ENCODE measurements around the gene NRXN3. TPM values are rescaled to one million over a fixed set of nuclear protein-coding genes. Genes with fewer than 3 reads are reported as not detected.
"Not testable (repeated sequence)": the region's sequence is repeated elsewhere in the genome, so short reads cannot be mapped to it uniquely, and the experiment has no call there.

The NRXN3 gene
- polyA plus RNA-seq, 1 donor from 2014 or later = not detected

DNA sequence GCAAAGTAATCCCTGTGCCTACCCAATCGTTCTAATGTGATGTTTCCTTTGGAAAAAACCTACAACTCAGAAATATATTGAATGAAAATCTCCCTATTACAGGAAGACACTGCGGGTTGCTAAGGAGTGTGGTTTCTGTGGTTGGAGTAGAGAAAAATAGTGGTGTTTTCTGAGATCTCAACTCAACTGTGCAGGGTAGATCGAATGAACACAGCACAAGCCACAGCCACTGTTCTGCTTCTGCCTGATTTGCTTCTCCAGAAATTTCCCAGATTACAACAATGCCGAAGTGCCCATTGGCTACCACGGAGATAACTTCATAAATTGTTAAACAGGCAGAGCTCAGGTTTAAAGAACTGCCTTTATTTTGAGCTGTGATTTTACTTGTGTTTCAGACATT lies 1560.8 kb downstream of the NRXN3 start:
- Mint-ChIP-seq H3K9me3 (peaks cover 0 to 2% (median 0%) of the 10 kb centered on the region in 3 donors), H3K4me1 (no peaks in the 10 kb centered on the region), H3K27me3 (no peaks in the 10 kb centered on the region), H3K36me3 (no peaks in the 10 kb centered on the region), H3K4me3 (no peak overlapping the region), H3K27ac (no peak overlapping the region)

GRCh38 chr14:79732911-79733655 lies 1562.9 kb downstream of the NRXN3 start:
- no peak overlapping the region for H3K27ac Mint-ChIP-seq
- H3K4me1 Mint-ChIP-seq = no peaks in the 10 kb centered on the region
- H3K9me3 Mint-ChIP-seq = peaks cover 0 to 11% (median 3%) of the 10 kb centered on the region in 3 donors
- no peaks in the 10 kb centered on the region for H3K27me3 Mint-ChIP-seq
- no peaks in the 10 kb centered on the region for H3K36me3 Mint-ChIP-seq
- no peak overlapping the region for H3K4me3 Mint-ChIP-seq

GRCh38 chr14:79734151-79734550 lies 1564.0 kb downstream of the NRXN3 start:
- H3K4me3 Mint-ChIP-seq = no peak overlapping the region
- H3K27ac Mint-ChIP-seq = no peak overlapping the region
- peaks cover 0 to 15% (median 7%) of the 10 kb centered on the region in 3 donors for H3K9me3 Mint-ChIP-seq
- no peaks in the 10 kb centered on the region for H3K27me3 Mint-ChIP-seq
- H3K4me1 Mint-ChIP-seq = no peaks in the 10 kb centered on the region
- no peaks in the 10 kb centered on the region for H3K36me3 Mint-ChIP-seq

DNA sequence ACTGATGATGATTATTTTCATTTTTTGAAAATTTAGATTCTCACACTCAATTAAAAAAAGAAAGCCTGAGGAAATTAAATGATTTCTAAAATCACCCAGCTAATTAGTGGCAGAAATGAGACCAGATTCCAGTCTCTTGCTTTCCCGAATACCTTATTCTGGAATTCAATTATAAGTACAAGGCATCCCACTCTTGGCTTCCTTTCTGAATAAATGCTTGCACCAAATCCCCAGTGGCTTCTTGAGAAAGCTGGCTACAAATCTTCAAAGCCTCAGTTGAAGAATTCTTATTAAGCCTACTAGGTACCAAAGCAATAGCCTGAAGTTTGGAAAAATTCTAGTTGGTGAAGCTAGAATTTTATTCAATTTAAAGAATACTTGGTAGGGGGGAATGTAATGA lies 1564.5 kb downstream of the NRXN3 start:
- Mint-ChIP-seq H3K4me1 (no peaks in the 10 kb centered on the region), H3K9me3 (peaks cover 0 to 15% (median 8%) of the 10 kb centered on the region in 3 donors), H3K4me3 (no peak overlapping the region), H3K27me3 (no peaks in the 10 kb centered on the region), H3K36me3 (no peaks in the 10 kb centered on the region), H3K27ac (no peak overlapping the region)

GRCh38 chr14:79735121-79735520 lies 1564.9 kb downstream of the NRXN3 start:
- Mint-ChIP-seq H3K9me3 (peaks cover 0 to 17% (median 12%) of the 10 kb centered on the region in 3 donors), H3K36me3 (no peaks in the 10 kb centered on the region), H3K27ac (no peak overlapping the region), H3K4me3 (no peak overlapping the region), H3K4me1 (no peaks in the 10 kb centered on the region), H3K27me3 (no peaks in the 10 kb centered on the region)

- H3K27me3 Mint-ChIP-seq = no peaks in the 10 kb centered on the region
- no peaks in the 10 kb centered on the region for H3K36me3 Mint-ChIP-seq
- no peak overlapping the region for H3K4me3 Mint-ChIP-seq
- peaks cover 0 to 17% (median 16%) of the 10 kb centered on the region in 3 donors for H3K9me3 Mint-ChIP-seq
- H3K4me1 Mint-ChIP-seq = no peaks in the 10 kb centered on the region
- no peak overlapping the region for H3K27ac Mint-ChIP-seq
These were observed 1570.0 kb downstream of the NRXN3 start for GRCh38 chr14:79740066-79740601.

GRCh38 chr14:79742142-79742541 lies 1572.0 kb downstream of the NRXN3 start:
- no peaks in the 10 kb centered on the region for H3K36me3 Mint-ChIP-seq
- H3K4me3 Mint-ChIP-seq = peak overlapping the region in 1 of 4 donors; percentile 1
- H3K9me3 Mint-ChIP-seq = peaks cover 2 to 16% (median 10%) of the 10 kb centered on the region in 3 donors
- no peaks in the 10 kb centered on the region for H3K4me1 Mint-ChIP-seq
- no peaks in the 10 kb centered on the region for H3K27me3 Mint-ChIP-seq
- H3K27ac Mint-ChIP-seq = no peak overlapping the region

DNA sequence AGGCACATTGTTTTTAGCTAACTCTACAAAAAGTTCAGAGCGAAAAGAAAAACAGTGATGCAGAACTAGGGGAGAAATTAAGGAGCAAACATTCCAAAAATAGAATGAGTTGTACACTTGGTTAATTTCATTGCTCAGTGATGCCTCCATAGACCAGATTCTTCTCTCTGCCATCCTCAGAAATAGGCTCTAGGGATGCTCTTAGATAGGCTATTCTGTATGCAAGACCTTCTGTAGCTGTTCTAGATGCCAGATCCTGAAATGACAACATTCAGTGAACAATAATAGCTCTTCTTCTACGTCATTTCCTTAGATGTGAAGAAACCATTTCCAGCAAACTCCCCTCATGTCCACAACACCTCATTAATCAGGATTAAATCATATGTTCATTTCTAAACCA lies 1574.9 kb downstream of the NRXN3 start:
- H3K4me3 Mint-ChIP-seq = no peak overlapping the region
- no peak overlapping the region for H3K27ac Mint-ChIP-seq
- H3K36me3 Mint-ChIP-seq = no peaks in the 10 kb centered on the region
- peaks cover 2 to 16% (median 3%) of the 10 kb centered on the region in 3 donors for H3K9me3 Mint-ChIP-seq
- H3K27me3 Mint-ChIP-seq = no peaks in the 10 kb centered on the region
- H3K4me1 Mint-ChIP-seq = peaks cover 0 to 1% (median 0%) of the 10 kb centered on the region in 3 donors

DNA sequence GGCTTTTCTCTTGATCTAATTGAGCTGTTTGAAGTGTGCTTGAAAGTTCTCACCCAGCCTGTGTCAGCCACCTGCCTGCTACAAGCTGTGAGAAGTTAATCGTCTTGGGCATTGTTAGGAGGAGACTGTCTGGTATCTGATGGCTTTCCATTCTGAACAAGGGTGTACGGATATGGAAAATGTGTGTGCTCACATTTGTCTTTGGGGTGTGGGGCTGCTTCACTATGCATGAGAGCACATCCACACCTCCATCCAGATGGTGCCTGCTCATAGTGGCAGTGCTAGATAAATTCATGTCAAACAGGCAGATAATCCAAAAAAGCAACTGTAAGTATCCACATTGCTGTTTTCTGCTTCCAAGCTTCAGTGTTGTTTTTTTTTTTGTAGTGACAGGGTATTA lies 1578.9 kb downstream of the NRXN3 start:
- no peaks in the 10 kb centered on the region for H3K27me3 Mint-ChIP-seq
- H3K4me1 Mint-ChIP-seq = peaks cover 0 to 1% (median 0%) of the 10 kb centered on the region in 3 donors
- no peak overlapping the region for H3K27ac Mint-ChIP-seq
- no peak overlapping the region for H3K4me3 Mint-ChIP-seq
- no peaks in the 10 kb centered on the region for H3K36me3 Mint-ChIP-seq
- H3K9me3 Mint-ChIP-seq = peaks cover 2 to 11% (median 5%) of the 10 kb centered on the region in 3 donors

- H3K4me3 Mint-ChIP-seq = no peak overlapping the region
- peaks cover 2 to 17% (median 6%) of the 10 kb centered on the region in 3 donors for H3K9me3 Mint-ChIP-seq
- no peak overlapping the region for H3K27ac Mint-ChIP-seq
- no peaks in the 10 kb centered on the region for H3K36me3 Mint-ChIP-seq
- H3K27me3 Mint-ChIP-seq = no peaks in the 10 kb centered on the region
- no peaks in the 10 kb centered on the region for H3K4me1 Mint-ChIP-seq
These were observed 1588.8 kb downstream of the NRXN3 start for GRCh38 chr14:79758985-79759384.

DNA sequence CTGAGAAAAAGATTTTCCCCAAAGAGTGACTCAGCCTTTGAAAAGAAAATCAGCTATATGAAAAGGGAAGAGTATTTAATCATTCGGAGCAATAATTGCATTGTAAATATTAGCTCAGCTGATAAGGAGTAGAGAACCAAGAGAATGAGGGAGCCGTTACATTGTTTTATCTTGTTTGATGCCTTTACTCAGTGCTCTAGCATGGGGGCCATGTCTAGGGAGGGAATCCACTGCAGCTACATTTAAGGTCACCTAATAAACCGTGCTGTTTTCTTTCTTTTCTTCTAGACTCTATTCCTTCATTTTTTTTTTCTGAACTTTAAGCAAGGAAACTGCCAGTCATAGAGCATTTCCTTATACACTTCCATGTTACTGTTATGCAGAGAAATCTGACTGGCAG lies 1594.2 kb downstream of the NRXN3 start:
- no peak overlapping the region for H3K27ac Mint-ChIP-seq
- no peaks in the 10 kb centered on the region for H3K27me3 Mint-ChIP-seq
- no peaks in the 10 kb centered on the region for H3K36me3 Mint-ChIP-seq
- peaks cover 2 to 10% (median 9%) of the 10 kb centered on the region in 3 donors for H3K9me3 Mint-ChIP-seq
- H3K4me3 Mint-ChIP-seq = no peak overlapping the region
- H3K4me1 Mint-ChIP-seq = no peaks in the 10 kb centered on the region

GRCh38 chr14:79766511-79766910 lies 1596.3 kb downstream of the NRXN3 start:
- H3K36me3 Mint-ChIP-seq = no peaks in the 10 kb centered on the region
- no peaks in the 10 kb centered on the region for H3K4me1 Mint-ChIP-seq
- H3K9me3 Mint-ChIP-seq = peaks cover 0 to 8% (median 5%) of the 10 kb centered on the region in 3 donors
- H3K4me3 Mint-ChIP-seq = no peak overlapping the region
- H3K27ac Mint-ChIP-seq = no peak overlapping the region
- no peaks in the 10 kb centered on the region for H3K27me3 Mint-ChIP-seq

DNA sequence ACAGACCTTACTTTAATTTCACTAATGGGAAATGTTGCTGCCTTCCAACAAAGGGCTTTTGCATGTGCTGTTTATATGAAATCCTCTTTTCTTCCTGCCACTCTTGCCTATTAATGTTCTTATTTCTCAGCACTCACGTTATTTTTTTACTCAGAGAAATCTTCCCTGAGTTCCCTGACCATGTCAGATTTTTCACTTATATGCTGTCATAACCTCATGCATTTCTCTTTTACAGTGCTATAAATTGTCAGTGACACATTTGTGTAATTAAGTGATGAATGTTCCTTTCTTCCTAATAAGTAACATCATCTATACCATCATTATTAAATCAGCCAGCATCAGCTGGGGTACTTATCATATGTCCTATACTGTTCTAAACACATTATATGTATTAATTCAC lies 1597.1 kb downstream of the NRXN3 start:
- no peak overlapping the region for H3K27ac Mint-ChIP-seq

DNA sequence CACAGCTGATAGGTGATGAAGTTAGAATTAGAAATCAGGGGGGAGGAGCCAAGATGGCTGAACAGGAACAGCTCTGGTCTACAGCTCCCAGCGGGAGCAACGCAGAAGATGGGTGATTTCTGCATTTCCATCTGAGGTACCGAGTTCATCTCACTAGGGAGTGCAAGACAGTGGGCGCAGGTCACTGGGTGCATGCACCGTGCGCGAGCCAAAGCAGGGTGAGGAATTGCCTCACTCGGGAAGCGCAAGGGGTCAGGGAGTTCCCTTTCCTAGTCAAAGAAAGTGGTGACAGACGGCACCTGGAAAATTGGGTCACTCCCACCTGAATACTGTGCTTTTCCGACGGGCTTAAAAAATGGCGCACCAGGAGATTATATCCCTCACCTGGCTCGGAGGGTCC lies 1597.5 kb downstream of the NRXN3 start:
- not testable (repeated sequence) for H3K4me1 Mint-ChIP-seq, H3K36me3 Mint-ChIP-seq, H3K9me3 Mint-ChIP-seq, H3K4me3 Mint-ChIP-seq, H3K27me3 Mint-ChIP-seq, H3K27ac Mint-ChIP-seq

More for the DNA sequence above, 1597.1 kb downstream of the NRXN3 start:
- H3K4me1 Mint-ChIP-seq = no peaks in the 10 kb centered on the region
- H3K9me3 Mint-ChIP-seq = peaks cover 0 to 8% (median 5%) of the 10 kb centered on the region in 3 donors
- H3K36me3 Mint-ChIP-seq = no peaks in the 10 kb centered on the region
- no peak overlapping the region for H3K4me3 Mint-ChIP-seq
- no peaks in the 10 kb centered on the region for H3K27me3 Mint-ChIP-seq

DNA sequence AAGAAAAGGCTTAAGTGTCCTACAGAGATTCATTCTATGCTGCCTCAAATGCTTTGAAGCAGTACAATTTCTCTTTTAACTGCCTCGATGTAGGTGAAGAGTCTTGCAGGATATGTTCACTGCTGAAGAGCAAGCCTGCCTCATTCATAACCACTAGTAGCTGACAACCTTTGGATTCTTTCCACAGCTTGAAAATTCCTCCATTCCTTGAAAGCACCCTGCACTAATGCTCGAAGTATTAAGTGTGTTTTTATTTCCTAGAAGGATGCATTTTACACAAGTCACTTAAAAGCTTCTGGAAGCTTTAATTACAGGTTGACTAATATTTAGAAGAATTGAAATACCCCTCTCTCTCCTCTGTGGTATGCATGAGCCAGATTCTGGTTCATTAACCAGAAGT lies 1611.7 kb downstream of the NRXN3 start:
- H3K4me3 Mint-ChIP-seq = no peak overlapping the region
- H3K36me3 Mint-ChIP-seq = no peaks in the 10 kb centered on the region
- no peaks in the 10 kb centered on the region for H3K27me3 Mint-ChIP-seq
- H3K9me3 Mint-ChIP-seq = peaks cover 0 to 13% (median 2%) of the 10 kb centered on the region in 3 donors
- H3K27ac Mint-ChIP-seq = no peak overlapping the region
- no peaks in the 10 kb centered on the region for H3K4me1 Mint-ChIP-seq

DNA sequence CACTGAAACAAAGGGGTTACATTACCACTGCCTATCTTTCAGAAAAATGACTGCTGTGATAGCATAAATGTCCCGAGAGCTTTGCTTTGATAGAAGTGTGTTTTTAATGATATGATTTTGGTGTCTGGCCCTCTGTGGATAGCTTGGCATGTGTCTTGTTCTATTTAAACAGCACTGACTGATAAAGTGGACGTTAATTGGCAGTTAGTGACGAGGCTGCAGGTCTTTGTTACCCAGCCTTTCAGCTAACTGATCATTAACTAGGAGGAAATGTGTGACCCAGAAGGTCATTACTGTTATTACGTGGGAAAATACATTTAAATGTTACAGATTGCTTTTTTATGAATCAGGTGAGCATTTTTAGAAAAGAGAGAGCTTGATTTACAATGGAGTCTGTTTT lies 1612.9 kb downstream of the NRXN3 start:
- Mint-ChIP-seq H3K9me3 (peaks cover 2 to 9% (median 2%) of the 10 kb centered on the region in 3 donors), H3K4me3 (no peak overlapping the region), H3K27me3 (no peaks in the 10 kb centered on the region), H3K27ac (no peak overlapping the region), H3K4me1 (no peaks in the 10 kb centered on the region), H3K36me3 (no peaks in the 10 kb centered on the region)
